Peyer's patch (tissue), 4 donors: Measurements from ENCODE around the gene ADM. TPM values are rescaled to one million over a fixed set of nuclear protein-coding genes. Genes with fewer than 3 reads are reported as not detected.

Experiments
- DNase-seq, 3 donors: peaks; one replicate each; pipeline ENCODE4 v3.0.0-alpha.2; 2017 to 2019
- H3K27ac ChIP-seq, 4 donors: fragments of 200-600 bp; sonication (generic); one replicate each; pipeline ENCODE4 v1.5.1; 2016 to 2019
- H3K27me3 ChIP-seq, 2 donors: fragments of 200-600 bp; sonication (generic); one replicate each; pipeline ENCODE4 v1.5.1; 2019
- H3K36me3 ChIP-seq, 3 donors: fragments of 200-600 bp; sonication (generic); one replicate each; pipeline ENCODE4 v1.5.1; 2016 to 2019
- H3K4me1 ChIP-seq, 4 donors: fragments of 200-600 bp; sonication (generic); one replicate each; pipeline ENCODE4 v1.5.1; 2016 to 2019
- H3K4me3 ChIP-seq, 4 donors: fragments of 200-600 bp; sonication (generic); 1 replicate in 3 of 4; 2 replicates in 1 of 4; pipeline ENCODE4 v1.5.1; 2016 to 2019; ENCODE audit warnings: mild to moderate bottlenecking in 1 of 4
- H3K9me3 ChIP-seq, 4 donors: fragments of 200-600 bp; sonication (generic); one replicate each; pipeline ENCODE4 v1.5.1; 2016 to 2019; ENCODE audit warnings: mild to moderate bottlenecking in 1 of 4
- CTCF ChIP-seq, 6 experiments: fragments of 450-650 bp in 4 of 6; fragments of 200-600 bp in 2 of 6; sonication (generic) in 1 of 6; IDR thresholded peaks; one replicate each; pipeline ENCODE4 v1.5.1; 2017 to 2019; ENCODE audit warnings: antibody characterized with exemption in 6 of 6, mild to moderate bottlenecking in 3 of 6, moderate library complexity in 1 of 6
- POLR2A ChIP-seq, 2 donors: fragments of 450-650 bp; IDR thresholded peaks; one replicate each; pipeline ENCODE4 v1.5.1; 2017; ENCODE audit warnings: antibody characterized with exemption in 2 of 2, mild to moderate bottlenecking in 2 of 2, moderate library complexity in 2 of 2
- total RNA-seq, 4 donors: library from RNA; depleted of rRNA; stranded (reverse); fragments of >200 nt; gene quantifications; one replicate each; pipeline ENCODE4 v1.1.0, GENCODE V29; 2016

ADM gene
- total RNA-seq, 4 donors from 2014 or later: 75.5 to 323 (median 106) TPM

DNA sequence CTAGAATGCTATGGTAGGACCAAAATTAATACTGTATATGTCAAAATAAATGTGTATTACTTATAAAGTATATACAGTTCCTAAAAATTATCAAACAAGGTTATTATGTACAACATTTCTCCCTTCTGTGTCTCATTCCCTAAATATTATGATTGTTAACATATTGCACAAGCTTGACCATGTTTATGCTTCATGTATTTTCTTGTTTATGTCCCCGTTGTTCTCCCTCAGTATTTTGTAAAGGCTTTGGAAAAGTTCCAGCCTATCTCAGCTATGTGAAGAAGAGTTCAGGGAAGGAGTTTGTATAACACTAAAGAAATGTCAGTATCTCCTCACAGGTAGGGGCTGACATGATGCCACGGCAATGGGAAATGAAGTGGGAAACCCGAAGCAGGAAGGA lies 19.6 kb downstream of the ADM start:
- TF ChIP-seq POLR2A (IDR thresholded peaks at IDR 0.05) (no peak), CTCF (IDR thresholded peaks at IDR 0.05) (no peak)
- H3K27me3 ChIP-seq: no peaks in the 10 kb centered on the region
- H3K27ac ChIP-seq: peak overlapping the region; percentile 40 to 66 (median 50)
- no peak for DNase-seq
- no peak overlapping the region for H3K4me3 ChIP-seq
- H3K9me3 ChIP-seq: no peaks in the 10 kb centered on the region
- H3K36me3 ChIP-seq: no peaks in the 10 kb centered on the region
- H3K4me1 ChIP-seq: peaks cover 0 to 47% (median 3%) of the 10 kb centered on the region in 4 donors

- TF ChIP-seq CTCF (IDR thresholded peaks at IDR 0.05): no peak
- no peak for TF ChIP-seq POLR2A (IDR thresholded peaks at IDR 0.05)
- no peak overlapping the region for H3K4me3 ChIP-seq
- DNase-seq: no peak
- H3K27me3 ChIP-seq: no peaks in the 10 kb centered on the region
- no peaks in the 10 kb centered on the region for H3K36me3 ChIP-seq
- H3K27ac ChIP-seq: peak overlapping the region; percentile 40 to 66 (median 50)
- no peaks in the 10 kb centered on the region for H3K9me3 ChIP-seq
- H3K4me1 ChIP-seq: peaks cover 0 to 47% (median 3%) of the 10 kb centered on the region in 4 donors
These were observed 20.6 kb downstream of the ADM start for GRCh38 chr11:10325277-10326011.

DNA sequence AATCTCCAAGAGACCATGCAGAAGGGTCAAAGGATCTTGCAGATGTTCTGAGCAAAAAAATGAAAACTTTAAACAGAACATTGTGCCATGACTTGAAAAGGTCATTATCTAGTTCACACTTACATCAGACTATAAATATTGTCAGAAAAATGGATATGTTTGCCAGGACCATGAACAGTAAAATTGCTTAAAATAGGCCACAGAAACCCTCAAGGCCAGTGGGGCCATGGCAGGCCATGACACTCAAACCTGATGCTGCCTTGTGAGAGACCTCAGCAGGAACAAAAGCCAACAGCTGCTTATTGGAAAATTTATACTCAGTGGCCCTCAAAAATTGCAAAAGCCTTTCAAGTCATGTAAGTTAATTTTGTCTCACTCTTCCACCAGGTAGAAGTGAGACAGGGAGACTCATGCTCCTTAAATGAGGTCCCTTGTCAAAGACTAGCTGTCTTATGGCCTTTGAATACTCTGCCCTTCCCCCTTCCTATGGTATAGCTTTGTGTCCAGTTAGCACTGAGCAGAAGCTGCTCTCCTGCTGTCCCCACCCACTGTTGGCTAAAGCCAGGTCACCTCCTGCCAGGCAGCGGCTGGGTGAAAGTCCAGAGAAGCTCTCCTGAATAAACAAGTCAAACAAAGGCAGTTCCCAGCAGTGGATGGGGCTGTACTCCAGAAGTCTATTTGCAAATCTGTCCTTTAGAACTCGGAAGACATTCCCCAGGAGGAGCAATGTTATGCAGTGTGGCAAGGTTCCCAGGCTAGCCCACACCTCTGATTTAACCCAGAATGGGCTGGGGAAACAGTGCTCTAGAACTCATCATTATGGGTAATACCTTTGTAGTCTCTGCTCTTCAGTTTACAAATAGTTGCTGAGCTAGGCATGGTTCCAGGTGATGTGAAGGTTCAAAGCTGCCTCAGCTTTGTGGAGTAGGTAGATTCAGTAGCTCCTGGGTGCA lies 21.4 kb downstream of the ADM start:
- no peak for TF ChIP-seq CTCF (IDR thresholded peaks at IDR 0.05)
- no peak for TF ChIP-seq POLR2A (IDR thresholded peaks at IDR 0.05)
- no peaks in the 10 kb centered on the region for H3K27me3 ChIP-seq
- peak overlapping the region; percentile 41 to 71 (median 56) for H3K27ac ChIP-seq
- no peaks in the 10 kb centered on the region for H3K36me3 ChIP-seq
- peaks cover 0 to 47% (median 3%) of the 10 kb centered on the region in 4 donors for H3K4me1 ChIP-seq
- no peak overlapping the region for H3K4me3 ChIP-seq
- DNase-seq: peak in 2 of 3 donors; percentile 70 to 84
- H3K9me3 ChIP-seq: no peaks in the 10 kb centered on the region

DNA sequence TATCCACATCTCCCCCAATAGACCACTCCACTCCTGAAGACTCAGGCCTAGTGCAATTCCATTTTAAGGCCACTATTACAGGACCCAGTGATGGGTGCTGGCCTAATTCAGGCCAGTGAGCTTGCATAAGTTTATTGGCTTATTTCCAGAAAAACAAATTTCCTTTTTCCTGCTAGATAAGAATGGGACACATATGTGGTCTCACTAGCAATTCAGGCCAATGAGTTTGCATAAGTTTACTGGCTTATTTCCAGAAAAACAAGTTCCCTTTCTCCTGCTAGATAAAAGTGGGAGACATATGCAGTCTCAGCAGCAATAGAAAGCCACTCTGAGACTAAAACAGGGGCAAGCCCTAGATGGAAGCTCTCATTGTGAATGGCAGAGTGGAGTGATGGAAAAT lies 22.4 kb downstream of the ADM start:
- H3K36me3 ChIP-seq: no peaks in the 10 kb centered on the region
- no peak for TF ChIP-seq POLR2A (IDR thresholded peaks at IDR 0.05)
- no peak for TF ChIP-seq CTCF (IDR thresholded peaks at IDR 0.05)
- H3K4me1 ChIP-seq: peaks cover 0 to 47% (median 3%) of the 10 kb centered on the region in 4 donors
- no peaks in the 10 kb centered on the region for H3K9me3 ChIP-seq
- no peaks in the 10 kb centered on the region for H3K27me3 ChIP-seq
- DNase-seq: no peak
- peak overlapping the region; percentile 41 to 71 (median 56) for H3K27ac ChIP-seq
- no peak overlapping the region for H3K4me3 ChIP-seq

- no peaks in the 10 kb centered on the region for H3K9me3 ChIP-seq
- H3K27ac ChIP-seq: peak overlapping the region in 1 of 4 donors; percentile 18
- no peak for DNase-seq
- TF ChIP-seq CTCF (IDR thresholded peaks at IDR 0.05) (no peak), POLR2A (IDR thresholded peaks at IDR 0.05) (no peak)
- no peaks in the 10 kb centered on the region for H3K27me3 ChIP-seq
- peaks cover 0 to 37% (median 3%) of the 10 kb centered on the region in 4 donors for H3K4me1 ChIP-seq
- H3K4me3 ChIP-seq: no peak overlapping the region
- no peaks in the 10 kb centered on the region for H3K36me3 ChIP-seq
These were observed 23.6 kb downstream of the ADM start for GRCh38 chr11:10328314-10329098.
